AG04450 (cell line): ENCODE measurements around the gene EFS. TPM values are rescaled to one million over a fixed set of nuclear protein-coding genes. Genes with fewer than 3 reads are reported as not detected.

ENCODE experiments used
- CTCF ChIA-PET: fragments of 300-600, 350-600 bp; formaldehyde crosslinking; extraction: SDS; loops from one replicate; lab custom pipeline; 2022; ENCODE audit warnings: antibody characterized with exemption, inconsistent platforms; lab: Charles Lee
- POLR2A ChIA-PET: fragments of 350-600 bp; formaldehyde crosslinking; extraction: SDS; loops from one replicate; lab custom pipeline; 2021; ENCODE audit warnings: antibody characterized with exemption, inconsistent platforms; lab: Yijun Ruan, JAX
- DNase-seq: peaks from one replicate; pipeline ENCODE4 v3.0.0-alpha.2; 2011; ENCODE audit warnings: low read depth, low spot score
- H3K27ac ChIP-seq: one replicate; pipeline ENCODE4 v1.5.1; 2012; ENCODE audit warnings: low read depth, low read length, control low read depth
- H3K27me3 ChIP-seq: one replicate; pipeline ENCODE4 v1.6.0; 2012; ENCODE audit warnings: low read length; ENCODE audit not compliant: control insufficient read depth, insufficient read depth
- H3K4me3 ChIP-seq: 2 replicates; pipeline ENCODE4 v1.5.1; 2011; ENCODE audit warnings: mild to moderate bottlenecking, low read depth, low read length, control low read depth
- H3K9me3 ChIP-seq: 2 replicates; pipeline ENCODE4 v1.5.1; 2012; ENCODE audit warnings: low read length; ENCODE audit not compliant: control insufficient read depth, insufficient read depth
- polyA plus RNA-seq: library from polyadenylated mRNA; depleted of rRNA; stranded (reverse); fragments of >200 nt; gene quantifications from 2 replicates; pipeline ENCODE4 v1.2.3, GENCODE V29; 2011
- TF ChIP-seq, protein P1 (sequence below): IDR thresholded peaks from 2 replicates; pipeline ENCODE4 v1.5.1; 2011; ENCODE audit warnings: low read depth, low read length, control low read depth, inconsistent platforms

EFS gene
- polyA plus RNA-seq, 1 experiment: 5.3 TPM

DNA sequence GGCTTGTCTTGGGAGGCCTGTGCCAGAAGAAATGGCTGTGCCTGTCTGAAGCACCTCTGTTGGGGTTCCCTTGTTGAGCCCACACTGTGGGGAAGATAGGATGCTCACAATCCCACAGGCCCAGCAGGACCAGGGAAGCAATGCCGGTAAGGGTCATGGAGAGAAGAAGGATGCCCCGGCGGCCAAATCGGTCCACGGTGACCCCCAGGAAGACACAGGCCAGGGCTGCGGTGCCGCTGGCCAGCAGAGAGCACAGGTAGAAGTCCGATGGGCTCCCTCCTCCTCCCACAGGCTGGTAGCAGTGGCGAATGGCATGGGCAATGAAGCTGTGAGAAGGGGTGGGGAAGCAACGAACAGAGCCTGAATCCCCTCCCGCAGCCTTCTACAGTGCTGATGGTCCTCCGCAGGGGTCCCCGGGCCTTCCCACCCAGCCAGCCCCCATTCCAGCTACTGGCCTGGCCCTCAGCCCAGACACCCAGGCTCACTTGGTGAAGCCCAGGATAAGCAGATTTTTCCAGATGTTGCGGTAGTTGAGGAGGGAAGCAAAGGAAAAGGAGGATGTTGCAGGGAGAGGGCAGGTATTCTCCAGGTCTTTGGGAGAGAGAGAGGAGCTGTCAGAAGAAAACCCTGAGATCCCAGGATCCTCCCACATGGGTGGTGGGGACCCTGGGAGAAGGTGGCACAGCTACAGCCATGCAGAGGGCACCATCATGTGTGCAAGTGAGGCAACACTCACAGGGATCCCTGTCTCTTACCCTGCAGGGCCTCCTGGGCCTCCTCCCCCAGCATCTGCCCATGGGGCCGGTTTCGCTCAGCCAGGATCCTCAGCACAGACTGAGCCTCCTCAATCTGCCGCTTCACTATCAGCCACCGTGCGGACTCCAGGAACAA is 17.3 kb downstream of the EFS start:
- peaks cover 3% of the 10 kb centered on the region for H3K27me3 ChIP-seq
- no peaks in the 10 kb centered on the region for H3K9me3 ChIP-seq
- H3K4me3 ChIP-seq: no peak overlapping the region
- TF ChIP-seq, protein P1, sequence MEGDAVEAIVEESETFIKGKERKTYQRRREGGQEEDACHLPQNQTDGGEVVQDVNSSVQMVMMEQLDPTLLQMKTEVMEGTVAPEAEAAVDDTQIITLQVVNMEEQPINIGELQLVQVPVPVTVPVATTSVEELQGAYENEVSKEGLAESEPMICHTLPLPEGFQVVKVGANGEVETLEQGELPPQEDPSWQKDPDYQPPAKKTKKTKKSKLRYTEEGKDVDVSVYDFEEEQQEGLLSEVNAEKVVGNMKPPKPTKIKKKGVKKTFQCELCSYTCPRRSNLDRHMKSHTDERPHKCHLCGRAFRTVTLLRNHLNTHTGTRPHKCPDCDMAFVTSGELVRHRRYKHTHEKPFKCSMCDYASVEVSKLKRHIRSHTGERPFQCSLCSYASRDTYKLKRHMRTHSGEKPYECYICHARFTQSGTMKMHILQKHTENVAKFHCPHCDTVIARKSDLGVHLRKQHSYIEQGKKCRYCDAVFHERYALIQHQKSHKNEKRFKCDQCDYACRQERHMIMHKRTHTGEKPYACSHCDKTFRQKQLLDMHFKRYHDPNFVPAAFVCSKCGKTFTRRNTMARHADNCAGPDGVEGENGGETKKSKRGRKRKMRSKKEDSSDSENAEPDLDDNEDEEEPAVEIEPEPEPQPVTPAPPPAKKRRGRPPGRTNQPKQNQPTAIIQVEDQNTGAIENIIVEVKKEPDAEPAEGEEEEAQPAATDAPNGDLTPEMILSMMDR: no peak
- ChIA-PET POLR2A (no interaction called here), CTCF (interaction anchor here (0.9 kb wide), 1 partner anchor 33 kb away, joined by 4 read pairs; no protein-coding TSS in a partner anchor)
- H3K27ac ChIP-seq: no peak overlapping the region
- DNase-seq: no peak

DNA sequence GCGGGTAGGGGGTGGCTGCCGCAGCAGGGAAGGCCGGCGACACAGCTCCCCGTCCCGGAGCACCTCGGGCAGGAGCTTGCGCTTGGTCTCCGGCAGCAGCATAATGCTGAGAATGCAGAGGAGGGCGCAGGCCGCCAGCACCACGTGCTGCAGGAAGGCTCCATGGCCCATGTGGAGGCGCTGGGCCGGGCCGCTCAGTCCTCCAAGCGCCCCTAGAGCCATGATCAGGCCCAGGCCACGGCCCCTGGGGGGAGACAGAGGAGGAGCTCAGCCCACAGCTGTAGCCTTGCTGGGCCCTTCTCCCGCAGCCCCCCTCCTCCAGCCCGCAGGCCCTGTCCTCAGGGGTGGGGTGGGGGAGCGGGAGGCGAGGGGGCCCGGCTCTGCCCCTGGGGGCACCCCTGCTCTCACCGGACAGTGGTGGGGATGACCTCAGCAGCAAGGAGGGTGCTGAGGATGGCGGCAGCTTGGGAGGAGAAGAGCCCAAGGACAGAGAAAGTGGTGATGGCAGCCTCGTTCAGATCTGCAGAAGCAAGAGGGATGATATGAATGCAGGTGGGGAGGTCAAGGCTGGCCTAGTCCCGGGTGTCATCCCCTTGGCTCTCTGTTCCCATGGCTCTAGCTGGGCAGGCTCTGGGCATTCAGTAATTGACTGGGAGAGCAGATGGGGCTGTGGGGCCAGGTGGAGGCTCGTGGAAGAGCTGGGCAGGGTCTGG is 18.1 kb downstream of the EFS start:
- POLR2A ChIA-PET: no interaction called here
- Histone ChIP-seq H3K4me3 (no peak overlapping the region), H3K9me3 (no peaks in the 10 kb centered on the region), H3K27ac (no peak overlapping the region), H3K27me3 (peaks cover 3% of the 10 kb centered on the region)
- DNase-seq: no peak
- CTCF ChIA-PET: interaction anchor here (0.9 to 1.7 kb wide), 2 partner anchors 33 kb away, joined by 4 to 11 read pairs; no protein-coding TSS in a partner anchor
- TF ChIP-seq, protein P1: no peak

DNA sequence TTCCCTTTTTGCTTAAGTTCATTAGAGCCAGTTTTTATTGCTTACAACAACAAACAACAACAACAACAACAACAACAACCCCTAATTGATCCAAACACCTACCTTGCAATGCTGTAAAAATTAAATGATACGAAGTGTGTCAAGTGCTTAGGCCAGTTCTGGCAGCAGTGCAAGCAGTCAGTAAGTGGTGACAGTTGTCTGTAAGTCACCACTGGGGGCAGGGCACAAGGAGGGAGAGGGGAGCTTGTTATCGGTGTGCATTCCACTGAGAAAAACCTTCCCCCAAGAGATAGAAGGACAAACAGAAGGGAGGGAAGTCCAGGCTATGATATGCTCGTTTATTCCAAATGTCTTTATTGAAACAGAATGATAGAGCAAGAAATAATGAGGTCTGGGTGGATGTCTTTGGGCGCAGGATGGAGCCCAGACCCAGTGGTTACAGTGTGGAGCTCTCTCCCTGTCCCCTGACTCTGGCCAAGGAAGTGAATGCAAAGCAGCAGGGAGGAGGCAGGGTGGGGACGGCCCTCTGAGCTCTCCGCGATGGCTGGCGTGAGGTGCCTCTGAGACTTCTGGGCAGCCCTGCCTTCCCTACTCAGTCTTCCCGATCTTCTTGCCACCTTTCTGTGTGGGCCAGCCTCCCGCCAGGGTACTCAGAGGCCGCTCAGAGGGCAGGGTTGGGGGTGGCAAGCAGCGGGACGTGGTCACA is 18.8 kb downstream of the EFS start:
- CTCF ChIA-PET: interaction anchor here (1.1 to 1.7 kb wide), 2 partner anchors 19 to 34 kb away, joined by 4 to 11 read pairs; no protein-coding TSS in a partner anchor
- TF ChIP-seq, protein P1: no peak
- POLR2A ChIA-PET: no interaction called here
- Histone ChIP-seq H3K27ac (no peak overlapping the region), H3K9me3 (no peaks in the 10 kb centered on the region), H3K27me3 (peaks cover 3% of the 10 kb centered on the region), H3K4me3 (no peak overlapping the region)
- no peak for DNase-seq

DNA sequence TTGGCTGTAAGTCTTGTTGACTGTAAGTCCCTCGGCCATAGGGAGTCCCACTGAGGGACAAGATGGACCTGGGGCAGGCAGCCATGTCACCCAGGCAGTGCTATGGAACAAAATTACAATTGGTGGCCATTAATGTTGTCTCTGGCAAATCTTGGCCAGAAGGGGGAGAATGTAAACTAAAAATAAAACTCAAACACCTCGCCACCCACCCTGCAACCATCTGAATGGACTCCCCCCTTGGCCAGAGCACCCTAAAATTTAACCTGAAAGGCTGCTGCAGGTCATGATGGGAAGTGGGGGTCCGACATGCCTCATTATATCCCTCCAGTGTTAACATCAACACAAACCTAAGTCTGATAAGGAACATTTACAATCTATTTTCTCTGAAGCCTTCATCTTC is 20.5 kb downstream of the EFS start:
- POLR2A ChIA-PET: no interaction called here
- TF ChIP-seq, protein P1: no peak
- no peak overlapping the region for H3K4me3 ChIP-seq
- no peak for DNase-seq
- no peaks in the 10 kb centered on the region for H3K9me3 ChIP-seq
- peaks cover 3% of the 10 kb centered on the region for H3K27me3 ChIP-seq
- no peak overlapping the region for H3K27ac ChIP-seq
- CTCF ChIA-PET: no interaction called here
